ENCODE results near the gene IFNG. TPM values are rescaled to one million over a fixed set of nuclear protein-coding genes. Genes with fewer than 3 reads are reported as not detected.

IFNG gene
- total and polyA plus RNA-seq, 9 of the 15 experiments (the other 6 are each of a cell fraction or from before 2014, with no cell fraction given), result 0.38 TPM; not detected in 8

GRCh38 chr12:68157380-68157779 is 2.2 kb downstream of the IFNG start (continued):
- TF ChIP-seq ZNF830 (CRISPR knock-in tag; IDR thresholded peaks at IDR 0.05) (no peak), HOXB6 (CRISPR knock-in tag; IDR thresholded peaks at IDR 0.05; ENCODE audit: borderline replicate concordance) (no peak), ZNF639 (CRISPR knock-in tag; conservative IDR thresholded peaks at IDR 0.05 in 1 of 2, IDR thresholded peaks at IDR 0.05 in 1 of 2) (no peak), CEBPB (tag; IDR thresholded peaks at IDR 0.05) (peak; percentile 86), GTF3C2 (IDR thresholded peaks at IDR 0.05; ENCODE audit: borderline replicate concordance, extremely low read depth, insufficient read length) (no peak)

GRCh38 chr12:68156636-68157035 is 2.9 kb downstream of the IFNG start:
- CTCF ChIA-PET (ENCODE audit: low intra/inter-chr PET ratio), result interaction anchor here (0.6 kb wide), 1 partner anchor 801 kb away, joined by 6 read pairs; no protein-coding TSS in a partner anchor
- ATAC-seq, result no peak
- intact Hi-C loops (cut with micrococcal nuclease) (loop anchor here (5.0 kb wide), 2 partner anchors 114 to 154 kb away; no protein-coding TSS in a partner anchor), in situ Hi-C loops (cut with MboI) (no loop called here)
- H3K4me1 ChIP-seq (replicated peaks in 1 of 2; ENCODE audit: control insufficient read depth in 2 of 2, insufficient read depth in 2 of 2, low read length in 2 of 2), result no peaks in the 10 kb centered on the region
- H3K4me2 ChIP-seq (ENCODE audit: insufficient read depth, low read length), result no peak overlapping the region
- 0% methylated on average over 1 of the region's 1 CpG for WGBS (ENCODE audit: insufficient coverage, low coverage, missing lambda C conversion rate)
- H3K9ac ChIP-seq (ENCODE audit: insufficient read depth in 1 of 2, low read depth in 2 of 2, low read length in 2 of 2), result no peak overlapping the region
- H3K4me3 ChIP-seq, result no peak overlapping the region
- no peak overlapping the region for H3K27ac ChIP-seq (ENCODE audit: extremely low read depth, low read depth, low read length)
- no TSS peak for BruUV-seq (replicated peaks)
- H3K79me2 ChIP-seq (ENCODE audit: control insufficient read depth, insufficient read depth, low read length), result no peaks in the 10 kb centered on the region
- H3K36me3 ChIP-seq (ENCODE audit: control insufficient read depth, insufficient read depth, low read length), result no peaks in the 10 kb centered on the region
- H4K20me1 ChIP-seq (replicated peaks; ENCODE audit: control insufficient read depth, insufficient read depth, low read length), result no peaks in the 10 kb centered on the region; the same call in 1 of the 2 replicates
- H2AFZ ChIP-seq (ENCODE audit: low read depth, low read length), result no peak overlapping the region
- DNase-seq (ENCODE audit: extremely low read depth in 1 of 4, low spot score in 3 of 4), result no peak
- FAIRE-seq, result no peak
- POLR2A ChIA-PET, result no interaction called here
- no peaks in the 10 kb centered on the region for H3K9me1 ChIP-seq (ENCODE audit: control insufficient read depth, insufficient read depth, low read length)
- no peaks in the 10 kb centered on the region for H3K9me3 ChIP-seq (replicated peaks; ENCODE audit: control insufficient read depth, insufficient read depth, low read depth, low read length)
- H3K27me3 ChIP-seq (ENCODE audit: control insufficient read depth in 2 of 2, insufficient read depth in 2 of 2, low read length in 2 of 2), result peaks cover 0 to 2% of the 10 kb centered on the region in 2 experiments; a peak in 2 of 5 replicates
- TF ChIP-seq ZNF408 (CRISPR knock-in tag; IDR thresholded peaks at IDR 0.05; ENCODE audit: low read depth) (no peak), GATAD2A (IDR thresholded peaks at IDR 0.05) (no peak), FOXP1 (CRISPR knock-in tag; IDR thresholded peaks at IDR 0.05) (no peak), TAF15 (IDR thresholded peaks at IDR 0.05; ENCODE audit: low read depth, low read length) (no peak), FUS (optimal IDR thresholded peaks at IDR 0.05; ENCODE audit: low read depth, low read length) (no peak), E2F1 (CRISPR knock-in tag; IDR thresholded peaks at IDR 0.05) (no peak), CTCFL (IDR thresholded peaks at IDR 0.05; ENCODE audit: borderline replicate concordance, insufficient read depth, low read depth, low read length, poor library complexity, severe bottlenecking) (no peak), BACH1 (tag; IDR thresholded peaks at IDR 0.05) (no peak)

Measured in K562 (cell line).